Lung (tissue), 12 donors: Measurements from ENCODE around the gene PLEKHG4. TPM values are rescaled to one million over a fixed set of nuclear protein-coding genes. Genes with fewer than 3 reads are reported as not detected.

Experiments used
- ATAC-seq: fragments of 200-7000 bp; cut with Tn5 transposase; one replicate; pipeline ENCODE4 v1.9.1; 2020; ENCODE audit warnings: moderate number of reproducible peaks; ENCODE audit not compliant: insufficient read depth, low FRiP score
- DNase-seq, 3 donors: peaks; one replicate each; pipeline ENCODE4 v3.0.0-alpha.2; 2013 to 2017
- H3K27ac ChIP-seq, 2 donors: one replicate each; pipeline ENCODE4 v1.5.1; 2013; ENCODE audit warnings: mild to moderate bottlenecking in 2 of 2, moderate library complexity in 2 of 2, control low read depth in 1 of 2, inconsistent platforms in 1 of 2, low read depth in 1 of 2, low read length in 1 of 2
- H3K27me3 ChIP-seq, 3 donors: one replicate each; pipeline ENCODE4 v1.5.1; 2013; ENCODE audit warnings: low read length in 2 of 3; ENCODE audit not compliant: control insufficient read depth in 3 of 3, insufficient read depth in 3 of 3
- H3K36me3 ChIP-seq, 4 donors: one replicate each; pipeline ENCODE4 v1.5.1; 2013; ENCODE audit warnings: low read length in 4 of 4, mild to moderate bottlenecking in 1 of 4, moderate library complexity in 1 of 4; ENCODE audit not compliant: control insufficient read depth in 4 of 4, insufficient read depth in 4 of 4
- H3K4me1 ChIP-seq, 5 donors: one replicate each; pipeline ENCODE4 v1.5.1; 2013; ENCODE audit warnings: low read length in 5 of 5, mild to moderate bottlenecking in 2 of 5, moderate library complexity in 1 of 5; ENCODE audit not compliant: control insufficient read depth in 5 of 5, insufficient read depth in 5 of 5
- H3K4me3 ChIP-seq: one replicate; pipeline ENCODE4 v1.5.1; 2013; ENCODE audit warnings: mild to moderate bottlenecking, control low read depth, moderate library complexity
- H3K9ac ChIP-seq, 2 donors: one replicate each; pipeline ENCODE4 v1.5.1; 2013; ENCODE audit warnings: low read length in 2 of 2, control low read depth in 1 of 2; ENCODE audit not compliant: insufficient read depth in 1 of 2
- H3K9me3 ChIP-seq, 4 donors: one replicate each; pipeline ENCODE4 v1.5.1; 2013; ENCODE audit warnings: low read length in 3 of 4, mild to moderate bottlenecking in 1 of 4, moderate library complexity in 1 of 4; ENCODE audit not compliant: control insufficient read depth in 4 of 4, insufficient read depth in 3 of 4
- CTCF ChIP-seq: IDR thresholded peaks from 2 replicates; pipeline ENCODE4 v1.5.1; 2012; ENCODE audit warnings: mild to moderate bottlenecking; ENCODE audit errors: control extremely low read depth, extremely low read depth
- WGBS, 2 donors: extraction: QIAGEN DNeasy Blood & Tissue Kit; methylation state at CpG; one replicate each; pipeline ENCODE4 v1.1.7; 2013; 5-methylcytosine and 5-hydroxymethylcytosine counted together
- polyA plus RNA-seq, 2 donors: library from polyadenylated mRNA; stranded (reverse); fragments of 200-250 nt; gene quantifications; one replicate each; pipeline ENCODE4 v1.2.1, GENCODE V29; 2013
- total RNA-seq, 2 donors: library from RNA; depleted of rRNA in 1 of 2; stranded (reverse); fragments of >200 nt in 1 of 2; gene quantifications; one replicate each; pipeline ENCODE4 v1.2.1, GENCODE V29; 2014 to 2021
- donor health status: control.
- donor health status: control.
- donor health status: Bipolar disorder and iron deficiency.
- donor health status: healthy.
- donor health status: DM: yes; HTN: yes; CAD: no.

Gene PLEKHG4
- total and polyA plus RNA-seq, 4 donors: 9.0 to 26.9 (median 17.1) TPM

GRCh38 chr16:67299269-67299668 lies 19.9 kb downstream of the PLEKHG4 start:
- ATAC-seq (no peak), DNase-seq (no peak)
- Histone ChIP-seq H3K4me3 (no peak overlapping the region), H3K27ac (no peak overlapping the region), H3K9ac (no peak overlapping the region), H3K27me3 (no peaks in the 10 kb centered on the region), H3K36me3 (no peaks in the 10 kb centered on the region), H3K4me1 (peaks cover 0 to 13% (median 3%) of the 10 kb centered on the region in 5 donors), H3K9me3 (no peaks in the 10 kb centered on the region)
- 95 to 98% methylated on average over 15 of the region's 15 CpGs for WGBS, 2 donors
- TF ChIP-seq CTCF: no peak

GRCh38 chr16:67301080-67301782 lies 21.9 kb downstream of the PLEKHG4 start:
- Histone ChIP-seq H3K27ac (peak overlapping the region in 1 of 2 donors; percentile 6), H3K36me3 (no peaks in the 10 kb centered on the region), H3K27me3 (no peaks in the 10 kb centered on the region), H3K9me3 (no peaks in the 10 kb centered on the region), H3K9ac (no peak overlapping the region), H3K4me3 (no peak overlapping the region), H3K4me1 (peaks cover 0 to 8% (median 0%) of the 10 kb centered on the region in 5 donors)
- DNase-seq: peak; percentile 59 to 67 (median 60)
- no peak for TF ChIP-seq CTCF
- 71 to 75% methylated on average over 11 of the region's 11 CpGs for WGBS, 2 donors
- no peak for ATAC-seq

- ATAC-seq (no peak), DNase-seq (no peak)
- no peak for TF ChIP-seq CTCF
- H3K27ac ChIP-seq: no peak overlapping the region
- no peak overlapping the region for H3K9ac ChIP-seq
- no peaks in the 10 kb centered on the region for H3K9me3 ChIP-seq
- 75 to 81% methylated on average over 7 of the region's 7 CpGs for WGBS, 2 donors
- no peaks in the 10 kb centered on the region for H3K27me3 ChIP-seq
- H3K36me3 ChIP-seq: no peaks in the 10 kb centered on the region
- H3K4me1 ChIP-seq: peaks cover 0 to 8% (median 0%) of the 10 kb centered on the region in 5 donors
- no peak overlapping the region for H3K4me3 ChIP-seq
Measured at GRCh38 chr16:67302076-67302475, 22.7 kb downstream of the PLEKHG4 start.
